Measurements from ENCODE around the gene SNX6.

SNX6 gene

GRCh38 chr14:34604995-34605394 is 25.0 kb downstream of the SNX6 start:
- CTCF ChIA-PET = no interaction called here
- POLR2A ChIA-PET = no interaction called here
- TF ChIP-seq FOXM1 (IDR thresholded peaks at IDR 0.05; ENCODE audit: borderline replicate concordance) (no peak), SUZ12 (IDR thresholded peaks at IDR 0.05) (no peak), PKNOX1 (IDR thresholded peaks at IDR 0.05) (no peak), BHLHE40 (IDR thresholded peaks at IDR 0.05; ENCODE audit: borderline replicate concordance) (no peak), HDGF (IDR thresholded peaks at IDR 0.05; ENCODE audit: borderline replicate concordance) (no peak), ZNF384 (IDR thresholded peaks at IDR 0.05) (no peak), FOXK2 (IDR thresholded peaks at IDR 0.05) (no peak), TARDBP (IDR thresholded peaks at IDR 0.05) (no peak), CTBP1 (IDR thresholded peaks at IDR 0.05; ENCODE audit: borderline replicate concordance) (no peak), LEF1 (IDR thresholded peaks at IDR 0.05; ENCODE audit: borderline replicate concordance) (no peak), FOXA1 (IDR thresholded peaks at IDR 0.05) (no peak), L3MBTL2 (conservative IDR thresholded peaks at IDR 0.05) (no peak), SP1 (IDR thresholded peaks at IDR 0.05) (no peak), ARNT (IDR thresholded peaks at IDR 0.05) (no peak), ELF4 (IDR thresholded peaks at IDR 0.05) (no peak), NFRKB (IDR thresholded peaks at IDR 0.05) (no peak)
- no peak for DNase-seq (ENCODE audit: extremely low spot score)

- ChIA-PET CTCF (no interaction called here), POLR2A (no interaction called here)
These were observed 33.1 kb downstream of the SNX6 start for GRCh38 chr14:34596891-34597290.

GRCh38 chr14:34593740-34594375 is 36.1 kb downstream of the SNX6 start:
- POLR2A ChIA-PET = no interaction called here
- no peak for DNase-seq (ENCODE audit: extremely low spot score)
- TF ChIP-seq FOXA1 (IDR thresholded peaks at IDR 0.05) (no peak), L3MBTL2 (conservative IDR thresholded peaks at IDR 0.05) (no peak)
- CTCF ChIA-PET = no interaction called here

More at GRCh38 chr14:34596891-34597290, 33.1 kb downstream of the SNX6 start:
- DNase-seq (ENCODE audit: extremely low spot score) = no peak
- TF ChIP-seq BHLHE40 (IDR thresholded peaks at IDR 0.05; ENCODE audit: borderline replicate concordance) (no peak), LEF1 (IDR thresholded peaks at IDR 0.05; ENCODE audit: borderline replicate concordance) (no peak)

GRCh38 chr14:34592623-34593022 is 37.3 kb downstream of the SNX6 start:
- TF ChIP-seq CTBP1 (IDR thresholded peaks at IDR 0.05; ENCODE audit: borderline replicate concordance) (no peak), PKNOX1 (IDR thresholded peaks at IDR 0.05) (no peak), SUZ12 (IDR thresholded peaks at IDR 0.05) (no peak), ELF4 (IDR thresholded peaks at IDR 0.05) (no peak), L3MBTL2 (conservative IDR thresholded peaks at IDR 0.05) (no peak), ZNF384 (IDR thresholded peaks at IDR 0.05) (no peak), FOXM1 (IDR thresholded peaks at IDR 0.05; ENCODE audit: borderline replicate concordance) (no peak), TARDBP (IDR thresholded peaks at IDR 0.05) (no peak), NFRKB (IDR thresholded peaks at IDR 0.05) (no peak), SP1 (IDR thresholded peaks at IDR 0.05) (no peak), ARNT (IDR thresholded peaks at IDR 0.05) (no peak), FOXA1 (IDR thresholded peaks at IDR 0.05) (no peak)
- CTCF ChIA-PET = interaction anchor here (0.7 kb wide), 1 partner anchor 21 kb away, joined by 3 read pairs; no protein-coding TSS in a partner anchor
- POLR2A ChIA-PET = no interaction called here
- DNase-seq (ENCODE audit: extremely low spot score) = no peak

GRCh38 chr14:34583525-34583924 is 46.4 kb downstream of the SNX6 start:
- no peak for TF ChIP-seq SP1 (IDR thresholded peaks at IDR 0.05)
- TF ChIP-seq ARNT (IDR thresholded peaks at IDR 0.05) = no peak
- TF ChIP-seq L3MBTL2 (conservative IDR thresholded peaks at IDR 0.05) = no peak
- no peak for TF ChIP-seq LEF1 (IDR thresholded peaks at IDR 0.05; ENCODE audit: borderline replicate concordance)
- no peak for TF ChIP-seq HDGF (IDR thresholded peaks at IDR 0.05; ENCODE audit: borderline replicate concordance)
- TF ChIP-seq FOXM1 (IDR thresholded peaks at IDR 0.05; ENCODE audit: borderline replicate concordance) = no peak
- no peak for TF ChIP-seq ZNF384 (IDR thresholded peaks at IDR 0.05)
- no peak for TF ChIP-seq BHLHE40 (IDR thresholded peaks at IDR 0.05; ENCODE audit: borderline replicate concordance)
- no peak for TF ChIP-seq SUZ12 (IDR thresholded peaks at IDR 0.05)
- TF ChIP-seq PKNOX1 (IDR thresholded peaks at IDR 0.05) = no peak
- TF ChIP-seq FOXA1 (IDR thresholded peaks at IDR 0.05) = no peak
- TF ChIP-seq ELF4 (IDR thresholded peaks at IDR 0.05) = no peak
- TF ChIP-seq FOXK2 (IDR thresholded peaks at IDR 0.05) = no peak
- no peak for TF ChIP-seq CTBP1 (IDR thresholded peaks at IDR 0.05; ENCODE audit: borderline replicate concordance)
- CTCF ChIA-PET = no interaction called here
- DNase-seq (ENCODE audit: extremely low spot score) = no peak
- POLR2A ChIA-PET = no interaction called here

- TF ChIP-seq HDGF (IDR thresholded peaks at IDR 0.05; ENCODE audit: borderline replicate concordance) (no peak), FOXM1 (IDR thresholded peaks at IDR 0.05; ENCODE audit: borderline replicate concordance) (no peak), PKNOX1 (IDR thresholded peaks at IDR 0.05) (no peak), CTBP1 (IDR thresholded peaks at IDR 0.05; ENCODE audit: borderline replicate concordance) (no peak), L3MBTL2 (conservative IDR thresholded peaks at IDR 0.05) (no peak), ELF4 (IDR thresholded peaks at IDR 0.05) (no peak), SP1 (IDR thresholded peaks at IDR 0.05) (no peak), TARDBP (IDR thresholded peaks at IDR 0.05) (no peak), NFRKB (IDR thresholded peaks at IDR 0.05) (no peak), BHLHE40 (IDR thresholded peaks at IDR 0.05; ENCODE audit: borderline replicate concordance) (no peak)
- ChIA-PET CTCF (no interaction called here), POLR2A (no interaction called here)
- no peak for DNase-seq (ENCODE audit: extremely low spot score)
These were observed 47.7 kb downstream of the SNX6 start for GRCh38 chr14:34582117-34582680.
